ENCODE data around the gene TUBGCP2.
"Not testable (repeated sequence)": the region's sequence is repeated elsewhere in the genome, so short reads cannot be mapped to it uniquely, and the experiment has no call there.

The TUBGCP2 gene

DNA sequence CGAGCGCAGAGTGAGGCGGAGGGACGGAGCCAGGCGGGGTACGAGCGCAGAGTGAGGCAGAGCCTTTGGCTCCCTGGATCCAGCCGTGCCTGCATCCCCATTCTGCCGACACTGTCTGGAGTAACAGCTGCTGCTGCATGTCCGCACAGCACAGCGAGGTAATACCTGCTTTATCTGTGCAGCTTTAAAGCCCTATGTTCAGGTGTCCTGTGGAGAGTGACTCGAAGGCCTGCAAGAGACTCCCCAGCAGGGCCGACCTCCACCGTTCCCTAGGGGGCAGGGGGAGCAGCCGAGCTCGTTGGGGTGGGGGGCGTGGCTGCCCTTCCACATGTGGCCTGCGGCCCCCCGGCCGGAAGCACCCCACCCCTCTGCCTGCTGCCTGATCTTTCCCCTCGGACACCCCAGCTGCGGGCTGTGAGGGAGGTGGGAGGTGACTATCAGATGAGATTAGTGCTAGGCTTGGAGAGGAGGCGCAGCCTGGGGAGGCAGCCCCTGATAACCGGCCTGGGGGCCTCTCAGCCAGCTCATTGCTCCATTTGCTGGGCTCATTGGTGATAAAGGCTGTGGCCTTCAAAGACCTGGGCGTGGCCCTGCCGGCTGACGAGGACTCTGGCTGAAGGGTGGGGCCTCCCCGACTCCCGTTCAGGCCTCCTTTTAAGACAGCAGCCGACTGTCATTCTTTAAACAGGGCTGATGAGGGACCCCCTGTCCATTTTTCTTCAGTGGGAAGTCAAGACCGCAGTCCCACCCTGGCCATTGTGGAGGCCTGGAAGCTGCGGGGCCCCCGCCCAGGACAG, 63.0 kb downstream of the TUBGCP2 start:
- DNase-seq (ENCODE audit: low read depth) = no peak

DNA sequence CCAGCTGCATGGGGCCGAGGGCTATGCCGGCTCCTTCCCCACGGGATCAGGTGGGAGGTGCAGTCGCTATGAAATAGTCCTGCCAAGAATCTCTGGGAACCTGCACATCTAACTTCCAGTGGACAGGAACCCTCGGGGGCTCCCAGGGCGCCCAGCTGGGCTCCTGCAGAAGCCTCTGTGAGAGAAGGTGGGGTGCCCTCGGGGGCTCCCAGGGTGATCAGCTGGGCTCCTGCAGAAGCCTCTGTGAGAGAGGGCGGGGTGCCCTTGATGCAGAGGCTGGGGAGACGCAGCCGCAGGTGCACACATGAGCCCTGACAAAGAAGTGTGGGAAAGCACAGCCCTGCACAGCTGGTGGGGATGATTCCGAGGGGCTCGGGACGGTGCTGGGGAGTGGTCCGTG, 65.1 kb downstream of the TUBGCP2 start:
- DNase-seq (ENCODE audit: low read depth) = no peak

DNA sequence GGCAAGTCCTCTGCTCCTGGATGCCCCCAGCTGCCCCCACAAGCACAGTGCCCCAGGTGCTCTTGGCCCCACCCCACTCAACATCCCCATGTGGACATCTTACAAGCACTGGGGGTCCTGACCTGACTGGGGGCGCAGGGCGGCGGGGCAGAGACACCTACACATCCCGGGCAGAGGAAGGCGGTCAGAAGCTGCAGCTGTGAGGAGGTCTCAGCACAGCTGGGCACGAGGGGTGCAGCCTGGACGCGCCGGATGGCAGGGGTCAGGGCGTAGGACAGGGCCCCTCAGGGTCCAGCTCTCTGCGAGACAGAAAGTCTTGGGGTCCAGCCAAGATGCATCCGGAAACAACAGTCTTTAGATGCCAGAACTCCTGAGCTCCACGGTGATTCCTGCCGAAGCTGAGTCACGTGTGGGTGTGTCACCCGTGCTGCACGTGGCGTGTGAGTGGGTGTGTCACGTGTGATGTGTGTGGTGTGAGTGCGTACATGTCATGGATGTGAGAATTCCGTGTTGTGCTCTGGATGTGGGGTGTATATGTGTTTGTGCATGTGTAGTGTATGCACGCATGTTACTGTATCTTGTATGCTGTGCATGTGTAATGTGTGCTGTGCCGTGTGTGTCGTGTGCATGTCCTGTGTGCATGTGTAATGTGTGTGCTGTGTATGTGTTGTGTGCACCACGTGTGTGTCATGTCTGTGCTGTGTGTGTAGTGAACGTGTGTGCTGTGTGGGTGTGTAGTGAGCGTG, 65.9 kb downstream of the TUBGCP2 start:
- DNase-seq (ENCODE audit: low read depth) = no peak

DNA sequence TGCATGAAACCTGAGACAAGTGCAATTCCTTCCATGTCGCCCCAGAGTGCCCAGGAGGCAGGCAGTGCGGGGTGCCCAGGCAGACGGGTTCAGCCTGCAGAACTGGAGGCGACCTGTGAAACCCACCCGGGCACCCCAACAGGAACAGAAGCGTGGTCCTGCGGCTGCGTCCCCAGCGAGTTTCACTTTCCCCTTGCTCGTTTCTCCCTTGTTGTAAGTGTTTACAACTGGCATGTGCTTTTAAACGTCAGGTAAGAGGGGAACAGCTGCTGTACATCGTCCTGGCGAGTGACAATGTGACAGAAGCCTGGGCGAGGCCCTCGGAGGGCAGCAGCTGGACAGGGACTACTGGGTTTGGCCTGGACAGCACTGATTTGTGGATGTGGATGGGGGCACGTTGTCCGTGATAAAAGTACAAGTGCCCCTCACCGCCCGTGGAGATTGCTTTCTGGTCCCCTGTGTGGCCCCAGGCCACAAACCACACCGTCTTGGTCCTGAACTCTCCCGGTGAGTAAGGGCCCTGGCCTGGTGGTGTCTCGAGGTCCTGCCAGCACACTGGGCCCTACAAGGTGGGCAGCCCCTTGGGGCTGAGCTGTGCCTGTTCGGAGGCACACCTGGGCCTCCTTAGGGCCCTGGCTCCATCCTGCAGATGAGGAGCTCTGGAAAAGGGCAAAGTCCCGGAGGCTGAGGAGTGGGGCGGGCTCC, 67.0 kb downstream of the TUBGCP2 start:
- no peak for DNase-seq (ENCODE audit: low read depth)

DNA sequence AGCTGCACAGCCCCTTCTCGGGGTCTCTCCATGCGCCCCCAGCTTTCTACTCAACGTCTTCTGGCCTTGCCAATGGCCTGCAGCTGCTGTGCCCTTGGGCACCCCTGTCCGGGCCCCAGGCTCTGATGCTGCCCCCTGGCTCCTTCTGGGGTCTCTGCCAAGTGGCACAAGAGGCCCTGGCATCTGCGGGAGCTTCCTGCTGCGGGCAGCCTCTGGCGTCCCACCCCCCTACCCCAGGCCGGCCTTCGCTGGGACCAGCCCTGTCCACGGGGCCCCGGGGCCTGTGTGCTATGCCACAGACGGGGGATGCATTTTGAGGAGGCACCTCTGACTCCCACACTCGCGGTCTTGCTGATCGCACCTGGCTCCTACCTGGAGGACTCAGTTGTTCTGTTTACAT, 68.7 kb downstream of the TUBGCP2 start:
- no peak for DNase-seq (ENCODE audit: low read depth)

DNA sequence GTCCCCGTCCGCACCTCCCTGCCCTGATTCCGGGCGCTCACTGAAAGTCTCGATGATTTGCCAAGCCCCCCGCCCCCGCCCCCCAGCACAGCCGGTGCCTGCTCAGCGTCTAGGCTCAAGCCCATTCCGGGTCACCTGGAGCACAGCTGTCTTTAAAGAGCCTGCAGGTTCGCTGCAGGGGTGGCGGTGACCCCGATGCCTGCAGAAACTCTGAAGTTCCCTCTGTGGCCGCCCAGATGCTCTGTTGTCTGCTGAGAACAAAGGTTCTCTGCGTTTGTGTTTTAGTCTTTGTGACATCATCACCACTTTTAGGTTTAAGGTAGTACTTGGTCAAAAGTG, 70.2 kb downstream of the TUBGCP2 start:
- DNase-seq (ENCODE audit: low read depth) = no peak

DNA sequence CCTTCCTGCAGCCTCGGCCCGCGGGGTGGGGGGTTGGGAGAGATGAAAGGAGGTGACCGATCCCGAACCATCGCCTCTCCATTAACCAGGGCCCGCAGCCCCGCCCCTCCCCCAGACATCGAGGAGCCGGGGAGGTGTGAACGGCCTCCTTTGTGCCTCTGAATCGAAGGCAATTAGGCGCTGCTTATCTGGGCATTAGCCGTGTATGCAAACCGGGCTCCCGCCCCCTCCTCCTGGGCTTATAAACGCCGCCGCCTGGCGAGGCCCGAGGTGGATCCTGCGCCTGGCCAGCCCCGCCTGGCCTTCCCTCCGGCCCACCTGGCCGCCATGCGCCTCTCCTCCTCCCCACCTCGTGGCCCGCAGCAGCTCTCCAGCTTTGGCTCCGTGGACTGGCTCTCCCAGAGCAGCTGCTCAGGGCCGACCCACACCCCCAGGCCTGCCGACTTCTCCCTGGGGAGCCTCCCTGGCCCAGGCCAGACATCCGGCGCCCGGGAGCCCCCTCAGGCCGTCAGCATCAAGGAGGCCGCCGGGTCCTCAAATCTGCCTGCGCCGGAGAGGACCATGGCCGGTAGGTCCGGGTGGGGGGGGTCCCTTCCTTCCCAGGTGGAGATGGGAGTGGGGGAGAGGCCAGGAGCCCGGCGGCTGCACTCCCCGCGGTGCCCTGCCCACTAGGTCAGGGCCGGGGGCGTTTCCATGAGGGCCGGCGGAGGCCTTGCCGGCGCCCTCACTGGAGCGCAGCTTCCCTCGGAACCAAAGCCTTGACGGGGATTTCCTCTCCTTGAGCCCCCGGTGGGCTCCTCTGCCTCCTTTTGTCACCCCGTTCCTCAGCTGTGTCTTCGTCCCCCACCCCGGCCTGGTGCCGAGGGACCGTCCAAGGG, 70.8 kb downstream of the TUBGCP2 start, which contains the start of gene VENTX:
TSS of gene VENTX (plus strand) at position 268 of the 878 bp plus-strand sequence. CDS start at position 328, 60 bp downstream.
- no peak for DNase-seq (ENCODE audit: low read depth)

DNA sequence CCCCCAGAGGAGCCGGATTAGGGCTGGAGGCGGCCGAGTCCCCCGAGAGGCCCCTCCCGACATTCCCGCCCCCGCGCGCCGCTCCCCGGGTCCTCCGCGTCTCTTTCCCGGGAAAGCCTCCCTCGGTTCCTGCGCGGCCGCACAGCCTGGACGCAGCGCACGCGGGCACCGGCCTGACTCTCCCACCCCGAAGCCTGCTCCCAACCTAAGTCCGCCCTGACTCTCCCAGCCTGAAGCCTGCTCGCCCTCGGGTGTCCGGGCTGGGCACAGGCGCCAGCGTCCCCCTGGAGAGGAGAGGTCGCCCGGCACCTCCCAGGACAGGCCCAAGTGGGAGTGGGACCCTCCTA, 71.5 kb downstream of the TUBGCP2 start:
- DNase-seq (ENCODE audit: low read depth) = no peak

DNA sequence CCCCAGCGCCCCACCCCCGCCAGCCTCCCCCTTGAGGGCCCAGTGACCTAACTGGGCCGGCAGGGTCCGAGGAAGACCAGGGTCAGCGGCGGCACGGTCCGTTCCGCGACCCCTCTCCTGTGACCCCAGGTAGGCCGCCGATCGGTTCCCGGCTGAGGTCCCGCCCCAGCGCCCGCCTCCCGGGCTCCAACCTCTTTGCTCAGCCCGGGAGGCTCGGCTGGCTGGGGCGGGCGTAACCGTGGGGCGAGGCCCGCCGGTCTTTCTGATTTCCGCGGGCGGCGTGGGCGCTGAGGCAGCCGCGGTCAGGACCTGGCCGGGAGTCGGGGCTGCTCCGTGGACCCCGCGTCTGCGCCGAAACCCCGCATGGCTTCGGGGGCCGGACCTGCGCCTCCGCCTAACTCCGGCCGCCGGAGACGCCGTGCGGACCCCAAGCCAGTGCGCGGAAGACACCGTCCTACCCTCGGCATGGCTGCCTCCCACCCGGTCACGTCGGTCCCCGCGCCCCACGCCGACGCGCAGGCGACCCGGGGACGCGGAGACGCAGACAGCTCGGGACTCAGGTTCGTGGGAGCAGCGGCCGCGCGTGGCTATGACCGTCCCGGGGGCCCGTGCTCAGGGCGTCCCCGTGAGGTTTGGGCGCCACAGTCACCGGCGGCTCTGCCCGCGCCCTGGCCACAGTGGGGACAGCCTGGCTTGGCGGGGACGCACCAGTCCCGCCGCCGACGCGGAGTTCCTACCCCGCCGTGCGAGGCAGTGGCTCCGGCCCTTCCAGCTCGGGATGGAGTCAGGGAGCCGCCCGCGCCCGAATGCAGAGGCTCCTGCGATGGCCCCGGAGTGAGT, 72.1 kb downstream of the TUBGCP2 start:
- no peak for DNase-seq (ENCODE audit: low read depth)

DNA sequence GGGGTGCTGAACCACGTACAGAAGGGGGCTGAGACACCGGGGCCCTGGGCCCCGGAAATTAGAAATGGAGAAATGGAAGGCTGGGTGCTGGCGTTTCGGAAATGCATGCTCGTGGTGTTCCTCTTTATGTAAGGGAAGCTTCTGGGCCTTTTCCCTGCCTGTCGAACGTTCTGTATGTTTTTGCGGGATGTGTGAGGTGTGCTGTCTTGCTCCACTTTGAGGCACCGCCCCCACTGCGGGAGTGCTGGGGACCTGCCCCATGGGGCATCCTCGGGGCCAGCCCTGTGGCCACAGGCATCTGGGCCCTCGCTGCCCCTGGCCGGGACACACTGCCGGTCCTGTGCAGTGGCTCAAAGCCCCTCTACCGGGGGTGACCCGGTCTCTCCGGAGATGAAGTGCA, 72.7 kb downstream of the TUBGCP2 start:
- no peak for DNase-seq (ENCODE audit: low read depth)

DNA sequence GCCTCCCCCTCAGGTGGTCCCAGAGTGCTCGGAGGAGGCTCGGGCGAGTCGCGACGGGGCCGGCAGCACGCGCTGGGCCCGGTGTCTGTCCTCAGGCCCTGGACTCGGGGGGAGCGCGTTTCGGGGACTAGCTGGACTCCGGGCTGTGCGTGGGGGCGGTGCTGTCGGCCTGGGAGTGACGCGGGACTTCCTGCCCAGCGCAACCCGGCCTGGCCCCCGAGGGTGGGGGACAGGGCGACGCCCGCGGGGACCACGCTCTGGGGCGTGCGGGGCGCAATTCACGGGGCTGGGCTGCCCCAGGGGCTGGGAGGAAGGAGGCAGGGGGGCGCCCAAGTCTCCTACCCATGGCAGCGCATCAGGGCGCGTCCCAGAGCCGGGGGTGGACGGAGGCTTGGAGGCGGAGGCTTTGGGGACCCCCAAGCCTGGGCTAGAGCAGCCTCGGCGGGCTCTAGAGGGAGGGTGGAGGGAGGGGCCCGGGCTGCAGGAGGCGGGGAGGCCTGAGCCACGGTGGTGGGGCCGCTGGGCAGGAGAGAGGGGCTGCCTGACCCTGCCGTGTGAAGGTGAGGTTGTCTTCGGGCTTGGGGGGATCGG, 73.3 kb downstream of the TUBGCP2 start:
- no peak for DNase-seq (ENCODE audit: low read depth)

DNA sequence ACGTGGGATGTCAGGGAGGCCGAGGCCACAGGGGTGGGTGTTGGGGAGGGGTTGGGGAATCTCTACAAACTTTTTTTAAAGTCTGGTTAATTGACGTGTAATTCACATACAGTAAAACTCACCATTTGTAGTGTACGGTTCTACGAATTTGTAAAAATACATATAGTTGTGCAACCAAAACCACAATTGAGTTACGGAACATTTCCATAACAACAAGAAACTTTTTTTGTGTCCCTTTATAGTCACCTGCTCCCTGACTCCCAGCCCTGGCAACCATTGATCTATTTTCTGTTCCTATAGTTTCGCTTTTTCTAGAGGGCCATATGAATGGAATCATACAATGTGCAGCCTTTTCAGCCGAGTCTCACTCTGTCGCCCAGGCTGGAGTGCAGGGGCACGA, 73.9 kb downstream of the TUBGCP2 start:
- DNase-seq (ENCODE audit: low read depth) = not testable (repeated sequence)

DNA sequence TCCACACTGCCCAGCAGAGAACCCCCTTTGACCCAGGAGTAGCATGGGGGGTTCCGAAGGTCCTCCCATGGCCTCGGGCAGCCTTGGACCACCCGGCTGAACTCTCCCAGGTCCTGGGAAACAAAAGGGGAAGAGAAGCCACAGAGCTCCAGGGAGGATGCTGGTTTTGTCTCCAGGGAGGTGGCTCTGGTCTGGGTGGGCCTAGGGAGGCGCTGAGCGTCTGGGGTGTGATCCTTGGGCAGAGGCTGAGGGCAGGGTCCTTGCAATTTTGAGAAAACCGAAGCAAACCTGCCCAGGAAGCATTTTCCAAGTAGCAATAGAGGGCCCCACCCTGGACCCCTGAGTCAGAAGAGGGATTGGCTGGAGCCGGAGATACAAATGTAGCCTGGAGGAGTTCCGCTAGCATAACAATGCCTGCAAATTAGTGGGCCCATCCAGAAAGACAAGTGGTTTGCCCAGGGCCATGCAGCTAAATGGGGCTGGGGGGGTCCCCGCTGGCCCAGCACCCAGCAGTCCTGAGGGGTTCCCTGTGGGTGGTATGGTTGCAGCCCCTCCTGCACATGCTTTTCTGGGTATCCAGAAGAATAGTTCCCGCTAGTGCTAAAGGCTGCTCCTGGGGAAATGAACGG, 76.6 kb downstream of the TUBGCP2 start:
- DNase-seq (ENCODE audit: low read depth) = no peak

DNA sequence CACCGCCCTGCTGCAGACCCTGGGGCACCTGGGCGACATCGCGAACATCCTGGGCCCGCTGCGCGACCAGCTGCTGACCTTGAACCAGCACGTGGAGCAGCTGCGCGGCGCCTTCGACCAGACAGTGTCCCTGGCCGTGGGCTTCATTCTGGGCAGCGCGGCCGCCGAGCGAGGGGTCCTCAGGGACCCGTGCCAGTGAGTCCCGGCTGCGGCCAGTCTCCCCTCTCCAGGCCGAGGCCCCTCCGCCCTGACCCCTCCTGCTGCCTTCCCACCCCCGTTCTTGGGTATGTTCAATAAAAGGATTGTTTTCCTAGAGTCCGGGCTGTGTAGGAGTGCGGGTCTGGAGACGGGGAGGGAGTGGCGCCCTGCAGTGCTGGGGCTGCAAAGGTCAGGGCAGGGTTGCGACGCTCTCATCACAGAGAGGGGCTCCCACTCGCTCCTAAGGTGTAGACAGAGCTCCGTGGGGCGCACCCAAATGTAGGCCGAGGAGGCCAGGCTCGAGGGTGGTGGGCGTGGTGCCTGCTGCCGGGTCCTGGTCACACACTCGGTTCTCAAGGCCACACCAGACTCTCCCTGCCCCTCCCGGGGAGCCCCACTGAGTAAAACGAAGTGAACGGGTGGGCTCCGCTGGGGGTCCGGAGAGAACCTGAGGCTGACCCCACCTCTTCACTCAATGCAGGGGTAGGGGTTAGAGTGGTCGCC, 77.3 kb downstream of the TUBGCP2 start:
- DNase-seq (ENCODE audit: low read depth) = no peak

DNA sequence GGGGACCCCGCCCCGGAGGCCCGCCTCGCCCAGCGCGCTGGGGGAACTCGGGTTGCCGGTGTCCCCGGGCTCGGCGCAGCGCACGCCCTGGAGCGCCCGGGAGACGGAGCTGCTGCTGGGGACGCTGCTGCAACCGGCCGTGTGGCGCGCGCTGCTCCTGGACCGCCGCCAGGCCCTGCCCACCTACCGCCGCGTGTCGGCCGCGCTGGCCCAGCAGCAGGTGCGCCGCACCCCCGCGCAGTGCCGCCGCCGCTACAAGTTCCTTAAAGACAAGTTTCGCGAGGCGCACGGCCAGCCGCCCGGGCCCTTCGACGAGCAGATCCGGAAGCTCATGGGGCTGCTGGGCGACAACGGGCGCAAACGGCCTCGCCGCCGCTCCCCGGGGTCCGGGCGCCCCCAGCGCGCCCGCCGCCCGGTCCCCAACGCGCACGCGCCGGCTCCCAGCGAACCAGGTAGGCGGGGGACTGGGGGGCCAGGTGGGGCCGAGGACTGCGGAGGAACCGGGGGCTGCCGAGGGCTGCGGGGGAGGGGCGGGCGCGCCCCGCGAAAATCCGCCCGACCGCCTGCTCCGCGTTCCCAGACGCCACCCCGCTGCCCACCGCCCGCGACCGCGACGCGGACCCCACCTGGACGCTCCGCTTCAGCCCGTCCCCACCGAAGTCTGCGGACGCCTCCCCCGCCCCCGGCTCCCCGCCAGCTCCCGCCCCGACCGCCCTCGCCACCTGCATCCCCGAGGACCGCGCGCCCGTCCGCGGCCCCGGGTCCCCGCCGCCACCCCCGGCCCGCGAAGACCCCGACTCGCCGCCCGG, 78.1 kb downstream of the TUBGCP2 start:
- no peak for DNase-seq (ENCODE audit: low read depth)

DNA sequence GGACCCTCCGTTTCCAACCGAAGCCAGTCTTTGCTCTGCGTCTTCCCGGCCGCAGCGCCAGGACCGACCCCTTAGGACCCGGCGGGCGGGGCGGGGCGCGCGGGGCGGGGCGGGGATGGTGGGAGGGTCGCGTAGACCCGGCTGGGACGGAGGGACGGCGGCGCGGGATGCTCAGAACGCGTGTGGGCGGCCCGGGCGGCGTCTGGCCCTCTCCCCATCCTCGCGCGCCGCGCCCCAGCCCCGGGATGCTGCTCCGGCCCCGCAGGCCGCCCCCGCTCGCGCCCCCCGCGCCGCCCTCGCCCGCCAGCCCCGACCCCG, 78.7 kb downstream of the TUBGCP2 start, which contains the start of gene UTF1:
TSS of gene UTF1 (plus strand) at position 174 of the 318 bp plus-strand sequence. CDS start at position 246, 72 bp downstream.
- no peak for DNase-seq (ENCODE audit: low read depth)

DNA sequence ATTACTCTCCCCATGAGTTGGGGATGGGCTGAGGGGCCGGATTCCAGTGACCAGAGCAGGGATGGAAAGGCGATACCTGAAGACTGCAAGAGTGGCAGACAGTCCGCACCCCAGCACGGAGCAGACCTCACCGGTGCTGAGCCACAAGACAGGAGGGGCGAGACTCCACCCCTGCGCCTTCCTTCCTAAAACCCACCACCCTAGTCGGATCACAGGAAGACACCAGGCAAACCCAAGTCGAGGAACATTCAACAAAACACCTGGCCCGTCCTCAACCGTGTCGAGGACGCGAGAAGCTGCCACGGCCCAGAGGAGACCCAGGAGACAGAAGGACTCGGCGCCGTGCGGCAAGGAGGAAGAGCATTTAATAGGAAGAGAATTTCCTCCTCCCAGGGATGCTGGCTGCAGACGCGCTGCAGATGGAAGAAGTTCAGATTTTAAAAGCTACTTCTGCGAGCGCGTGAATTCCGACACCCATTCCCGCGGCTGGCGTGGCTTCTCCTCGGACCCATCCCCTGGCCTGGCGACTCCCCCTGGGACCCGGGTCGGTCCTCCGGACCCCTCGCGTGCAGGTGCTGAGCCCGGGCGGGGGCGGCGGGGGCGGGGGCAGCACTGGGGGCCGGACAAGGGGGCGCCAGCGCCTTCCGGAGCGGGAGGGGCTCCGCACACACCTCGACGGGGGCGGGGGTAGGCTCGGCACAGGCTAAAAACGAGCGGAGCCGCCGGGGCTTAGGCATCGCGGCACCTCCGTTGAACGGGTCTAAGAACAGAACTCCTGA, 79.2 kb downstream of the TUBGCP2 start:
- DNase-seq (ENCODE audit: low read depth) = no peak
